Measurements from ENCODE around the gene CAND2. TPM values are rescaled to one million over a fixed set of nuclear protein-coding genes. Genes with fewer than 3 reads are reported as not detected.

Gene CAND2
- total and polyA plus RNA-seq, 4 donors, result 0.38 to 1.6 (median 0.92) TPM

- DNase-seq (ENCODE audit: low spot score), result no peak
- Histone ChIP-seq H3K9me3 (ENCODE audit: control insufficient read depth in 4 of 4, low read length in 3 of 4) (no peaks in the 10 kb centered on the region), H3K27me3 (ENCODE audit: control insufficient read depth in 4 of 4, insufficient read depth in 4 of 4, low read length in 3 of 4) (no peaks in the 10 kb centered on the region), H3K4me3 (ENCODE audit: low read depth in 1 of 3, low read length in 3 of 3) (no peak overlapping the region), H3K36me3 (ENCODE audit: control insufficient read depth in 4 of 4, insufficient read depth in 3 of 4, low read depth in 1 of 4, low read length in 3 of 4) (no peaks in the 10 kb centered on the region), H3K9ac (ENCODE audit: low read depth in 1 of 2, low read length in 2 of 2) (no peak overlapping the region), H3K4me1 (ENCODE audit: control insufficient read depth in 4 of 4, insufficient read depth in 4 of 4, low read length in 3 of 4) (no peaks in the 10 kb centered on the region), H3K27ac (ENCODE audit: low read depth in 1 of 2, low read length in 2 of 2) (no peak overlapping the region)
- WGBS, result 75% methylated on average over 2 of the region's 2 CpGs
- TF ChIP-seq RXRA (IDR thresholded peaks at IDR 0.05) (no peak), HNF4G (IDR thresholded peaks at IDR 0.05) (no peak), RAD21 (IDR thresholded peaks at IDR 0.05) (no peak), FOXA1 (IDR thresholded peaks at IDR 0.05) (no peak), ATF3 (IDR thresholded peaks at IDR 0.05) (no peak), JUND (IDR thresholded peaks at IDR 0.05) (no peak), GABPA (IDR thresholded peaks at IDR 0.05 in 1 of 2, conservative IDR thresholded peaks at IDR 0.05 in 1 of 2) (no peak), REST (IDR thresholded peaks at IDR 0.05) (no peak), NR2F2 (IDR thresholded peaks at IDR 0.05) (no peak), TAF1 (conservative IDR thresholded peaks at IDR 0.05) (no peak), FOXA2 (IDR thresholded peaks at IDR 0.05) (no peak), SP1 (IDR thresholded peaks at IDR 0.05) (no peak), HNF4A (conservative IDR thresholded peaks at IDR 0.05) (no peak), CTCF (IDR thresholded peaks at IDR 0.05; ENCODE audit: low read depth, low read length, missing input control) (no peak), YY1 (IDR thresholded peaks at IDR 0.05) (no peak), EGR1 (IDR thresholded peaks at IDR 0.05; ENCODE audit: low read depth in 2 of 2) (no peak)
- TF ChIP-seq, protein P1, sequence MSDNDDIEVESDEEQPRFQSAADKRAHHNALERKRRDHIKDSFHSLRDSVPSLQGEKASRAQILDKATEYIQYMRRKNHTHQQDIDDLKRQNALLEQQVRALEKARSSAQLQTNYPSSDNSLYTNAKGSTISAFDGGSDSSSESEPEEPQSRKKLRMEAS (IDR thresholded peaks at IDR 0.05), result no peak
- TF ChIP-seq, protein P2, sequence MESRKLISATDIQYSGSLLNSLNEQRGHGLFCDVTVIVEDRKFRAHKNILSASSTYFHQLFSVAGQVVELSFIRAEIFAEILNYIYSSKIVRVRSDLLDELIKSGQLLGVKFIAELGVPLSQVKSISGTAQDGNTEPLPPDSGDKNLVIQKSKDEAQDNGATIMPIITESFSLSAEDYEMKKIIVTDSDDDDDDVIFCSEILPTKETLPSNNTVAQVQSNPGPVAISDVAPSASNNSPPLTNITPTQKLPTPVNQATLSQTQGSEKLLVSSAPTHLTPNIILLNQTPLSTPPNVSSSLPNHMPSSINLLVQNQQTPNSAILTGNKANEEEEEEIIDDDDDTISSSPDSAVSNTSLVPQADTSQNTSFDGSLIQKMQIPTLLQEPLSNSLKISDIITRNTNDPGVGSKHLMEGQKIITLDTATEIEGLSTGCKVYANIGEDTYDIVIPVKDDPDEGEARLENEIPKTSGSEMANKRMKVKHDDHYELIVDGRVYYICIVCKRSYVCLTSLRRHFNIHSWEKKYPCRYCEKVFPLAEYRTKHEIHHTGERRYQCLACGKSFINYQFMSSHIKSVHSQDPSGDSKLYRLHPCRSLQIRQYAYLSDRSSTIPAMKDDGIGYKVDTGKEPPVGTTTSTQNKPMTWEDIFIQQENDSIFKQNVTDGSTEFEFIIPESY (IDR thresholded peaks at IDR 0.05), result no peak
These were observed 26.7 kb upstream of the CAND2 start for GRCh38 chr3:12769761-12770160.

All from liver (tissue), 9 donors.